B cell (primary cell): ENCODE results near the gene PHEX. TPM values are rescaled to one million over a fixed set of nuclear protein-coding genes. Genes with fewer than 3 reads are reported as not detected.

Source experiments
- ATAC-seq: fragments of 200-7000 bp; cut with Tn5 transposase; one replicate; pipeline ENCODE4 v1.10.0; 2021; ENCODE audit warnings: low read depth, mild to moderate bottlenecking, moderate number of reproducible peaks, moderate library complexity
- CTCF ChIA-PET: fragments of 350-600 bp; sonication (Branson Sonifier 250); formaldehyde crosslinking; loops from one replicate; lab custom pipeline; 2021; ENCODE audit warnings: antibody characterized with exemption, inconsistent platforms; lab: Charles Lee
- POLR2A ChIA-PET: fragments of 350-600 bp; sonication (Branson Sonifier 250); formaldehyde crosslinking; loops from one replicate; lab custom pipeline; 2021; ENCODE audit warnings: antibody characterized with exemption; lab: Charles Lee
- DNase-seq: peaks from one replicate; pipeline ENCODE4 v3.0.0; 2013
- H2AFZ ChIP-seq: 2 replicates; pipeline ENCODE4 v1.6.1; 2012; ENCODE audit warnings: mild to moderate bottlenecking, low read depth, low read length; ENCODE audit not compliant: insufficient read depth, poor library complexity, severe bottlenecking
- H3K27ac ChIP-seq, 2 donors: 1 replicate in 1 of 2; 2 replicates in 1 of 2; pipeline ENCODE4 v1.5.1; 2012 to 2013; ENCODE audit warnings: low read length in 2 of 2, mild to moderate bottlenecking in 2 of 2, moderate library complexity in 1 of 2
- H3K27me3 ChIP-seq, 4 experiments: fragments of 200-600 bp in 1 of 4; sonication (generic) in 1 of 4; replicated peaks in 1 of 4; 1 replicate in 2 of 4; 2 replicates in 2 of 4; pipeline versions ENCODE4 v1.6.1 to v1.7.0; 2013 to 2016; ENCODE audit warnings: low read length in 3 of 4, mild to moderate bottlenecking in 2 of 4, mixed read lengths in 1 of 4, moderate library complexity in 1 of 4; ENCODE audit not compliant: insufficient read depth in 4 of 4, control insufficient read depth in 3 of 4; ENCODE audit errors: control extremely low read depth in 1 of 4
- H3K36me3 ChIP-seq, 2 experiments: replicated peaks in 1 of 2; 1 replicate in 1 of 2; 2 replicates in 1 of 2; pipeline versions ENCODE4 v1.6.1 to v1.7.1; 2013; ENCODE audit warnings: low read length in 1 of 2; ENCODE audit not compliant: insufficient read depth in 2 of 2, control insufficient read depth in 1 of 2; ENCODE audit errors: control extremely low read depth in 1 of 2, extremely low read depth in 1 of 2
- H3K4me1 ChIP-seq, 2 donors: fragments of 200-600 bp in 1 of 2; sonication (generic) in 1 of 2; 1 replicate in 1 of 2; 2 replicates in 1 of 2; pipeline versions ENCODE4 v1.5.1 to v1.6.1; 2013 to 2017; ENCODE audit warnings: low read length in 2 of 2; ENCODE audit not compliant: control insufficient read depth in 2 of 2, insufficient read depth in 2 of 2
- H3K4me2 ChIP-seq: replicated peaks from 2 replicates; pipeline ENCODE3; 2012; ENCODE audit warnings: mild to moderate bottlenecking, low read depth, low read length; ENCODE audit not compliant: poor library complexity, severe bottlenecking
- H3K4me3 ChIP-seq, 5 experiments: fragments of 200-600 bp in 1 of 5; sonication (generic) in 1 of 5; 1 replicate in 3 of 5; 2 replicates in 2 of 5; pipeline versions ENCODE4 v1.5.1 to v1.7.0; 2011 to 2016; ENCODE audit warnings: low read length in 4 of 5, mild to moderate bottlenecking in 4 of 5, low read depth in 2 of 5, control low read depth in 1 of 5, moderate library complexity in 1 of 5; ENCODE audit not compliant: insufficient read depth in 1 of 5; ENCODE audit errors: control extremely low read depth in 1 of 5, extremely low read depth in 1 of 5
- H3K79me2 ChIP-seq: fragments of 200-600 bp; sonication (generic); one replicate; pipeline ENCODE4 v1.6.0; 2016; ENCODE audit warnings: low read length; ENCODE audit not compliant: control insufficient read depth, insufficient read depth
- H3K9ac ChIP-seq: fragments of 200-600 bp; sonication (generic); 2 replicates; pipeline ENCODE4 v1.6.1; 2017; ENCODE audit warnings: mild to moderate bottlenecking, low read length, moderate library complexity
- H3K9me3 ChIP-seq, 3 donors: one replicate each; pipeline versions ENCODE4 v1.6.1 to v1.7.1; 2013; ENCODE audit warnings: low read length in 2 of 3; ENCODE audit not compliant: control insufficient read depth in 2 of 3, insufficient read depth in 1 of 3; ENCODE audit errors: control extremely low read depth in 1 of 3
- H4K20me1 ChIP-seq: 2 replicates; pipeline ENCODE4 v1.6.0; 2012; ENCODE audit warnings: mild to moderate bottlenecking, low read length; ENCODE audit not compliant: insufficient read depth, control insufficient read depth, poor library complexity, severe bottlenecking
- H3K27ac Mint-ChIP-seq: one replicate; pipeline ENCODE4 v1.8.0; 2021; ENCODE audit warnings: mixed read lengths
- H3K27me3 Mint-ChIP-seq: one replicate; pipeline ENCODE4 v1.8.0; 2021; ENCODE audit warnings: mixed read lengths
- H3K4me1 Mint-ChIP-seq: one replicate; pipeline ENCODE4 v1.8.0; 2021; ENCODE audit warnings: mixed read lengths
- H3K4me3 Mint-ChIP-seq: one replicate; pipeline ENCODE4 v1.8.0; 2021; ENCODE audit warnings: mixed read lengths
- H3K9me3 Mint-ChIP-seq: one replicate; pipeline ENCODE4 v1.8.0; 2022; ENCODE audit warnings: mixed read lengths; ENCODE audit not compliant: insufficient read depth
- CTCF ChIP-seq: fragments of 200-600 bp; IDR thresholded peaks from one replicate; pipeline ENCODE4 v1.8.0; 2022; ENCODE audit warnings: antibody characterized with exemption, mild to moderate bottlenecking
- EZH2 ChIP-seq: IDR thresholded peaks from 2 replicates; pipeline ENCODE4 v1.6.1; 2012; ENCODE audit warnings: borderline replicate concordance, low read depth, mild to moderate bottlenecking, moderate library complexity, low read length; ENCODE audit not compliant: insufficient read depth, poor library complexity, severe bottlenecking
- WGBS: methylation state at CpG from one replicate; pipeline ENCODE4 v1.1.5; 2013; ENCODE audit warnings: missing lambda C conversion rate; ENCODE audit not compliant: insufficient coverage; 5-methylcytosine and 5-hydroxymethylcytosine counted together
- intact Hi-C: fragments of 100-400 bp; cut with micrococcal nuclease; formaldehyde crosslinking; loops from one replicate; pipeline ENCODE4 v1.10.0; 2022
- polyA plus RNA-seq: library from polyadenylated mRNA; depleted of rRNA; stranded (reverse); fragments of >200 nt; gene quantifications from 2 replicates; pipeline ENCODE4 v1.2.3, GENCODE V29; 2012
- total RNA-seq, 2 donors: library from RNA; stranded (reverse); fragments of 120-200 nt in 1 of 2; gene quantifications; 1 replicate in 1 of 2; 2 replicates in 1 of 2; pipeline versions ENCODE4 v1.2.3 to v1.2.4, GENCODE V29; 2013 to 2022

The PHEX gene
- total and polyA plus RNA-seq, 2 donors (not counting 1 experiment from before 2014, with no cell fraction given): 0.01 to 0.15 TPM

- DNase-seq (no peak), ATAC-seq (no peak)
- no peaks in the 10 kb centered on the region for H3K4me1 Mint-ChIP-seq
- TF ChIP-seq CTCF: no peak
- H3K4me3 ChIP-seq: no peak overlapping the region
- H3K4me3 Mint-ChIP-seq: no peak overlapping the region
- H3K27ac ChIP-seq: no peak overlapping the region
- H3K27me3 ChIP-seq: no peaks in the 10 kb centered on the region
- ChIA-PET POLR2A (no interaction called here), CTCF (no interaction called here)
- no peaks in the 10 kb centered on the region for H3K36me3 ChIP-seq
- no peaks in the 10 kb centered on the region for H3K4me1 ChIP-seq
- H4K20me1 ChIP-seq: no peaks in the 10 kb centered on the region
- H3K27me3 Mint-ChIP-seq: no peaks in the 10 kb centered on the region
- no peak overlapping the region for H3K4me2 ChIP-seq
- no peaks in the 10 kb centered on the region for H3K79me2 ChIP-seq
- H3K9me3 Mint-ChIP-seq: no peaks in the 10 kb centered on the region
- 83% methylated on average over 1 of the region's 3 CpGs for WGBS
- no peak overlapping the region for H3K27ac Mint-ChIP-seq
- intact Hi-C loops: no loop called here
- H3K9me3 ChIP-seq: no peaks in the 10 kb centered on the region
- H2AFZ ChIP-seq: no peak overlapping the region
- no peak overlapping the region for H3K9ac ChIP-seq
These were observed 118.2 kb downstream of the PHEX start for GRCh38 chrX:22150371-22150770.

GRCh38 chrX:22155126-22155525 lies 123.0 kb downstream of the PHEX start:
- Histone ChIP-seq H3K4me1 (no peaks in the 10 kb centered on the region), H3K36me3 (no peaks in the 10 kb centered on the region), H3K4me3 (no peak overlapping the region), H4K20me1 (no peaks in the 10 kb centered on the region), H3K27ac (no peak overlapping the region), H3K4me2 (no peak overlapping the region), H3K27me3 (no peaks in the 10 kb centered on the region), H3K9me3 (no peaks in the 10 kb centered on the region), H3K9ac (no peak overlapping the region), H3K79me2 (no peaks in the 10 kb centered on the region), H2AFZ (no peak overlapping the region)
- TF ChIP-seq EZH2 (no peak), CTCF (no peak)
- H3K9me3 Mint-ChIP-seq: no peaks in the 10 kb centered on the region
- ATAC-seq (no peak), DNase-seq (no peak)
- H3K27me3 Mint-ChIP-seq: no peaks in the 10 kb centered on the region
- no peak overlapping the region for H3K4me3 Mint-ChIP-seq
- WGBS: no CpG with 5 or more reads among the region's 6 CpGs
- ChIA-PET POLR2A (no interaction called here), CTCF (interaction anchor here (1.4 kb wide), 1 partner anchor 170 kb away, joined by 3 read pairs; no protein-coding TSS in a partner anchor)
- H3K27ac Mint-ChIP-seq: no peak overlapping the region
- intact Hi-C loops: no loop called here
- H3K4me1 Mint-ChIP-seq: no peaks in the 10 kb centered on the region
